Neural progenitor cell (in vitro differentiated cells): ENCODE data around the gene RNF220. TPM values are rescaled to one million over a fixed set of nuclear protein-coding genes. Genes with fewer than 3 reads are reported as not detected.

ENCODE experiments used
- DNase-seq: peaks from one replicate; pipeline ENCODE4 v3.0.0-alpha.2; 2016; ENCODE audit warnings: low spot score
- H2AFZ ChIP-seq: fragments of 200-600 bp; sonication (generic); replicated peaks from 2 replicates; pipeline ENCODE4 v1.6.1; 2016; ENCODE audit warnings: antibody characterized with exemption
- H3F3A ChIP-seq: fragments of 200-600 bp; sonication (generic); 2 replicates; pipeline ENCODE4 v1.6.1; 2016; ENCODE audit warnings: antibody characterized with exemption, low read depth
- H3K27ac ChIP-seq: fragments of 200-600 bp; sonication (generic); 2 replicates; pipeline ENCODE4 v1.5.1; 2016; ENCODE audit warnings: mild to moderate bottlenecking
- H3K27me3 ChIP-seq: fragments of 200-600 bp; sonication (generic); 2 replicates; pipeline ENCODE4 v1.6.1; 2016; ENCODE audit warnings: mild to moderate bottlenecking, moderate library complexity
- H3K36me3 ChIP-seq: fragments of 200-600 bp; sonication (generic); 2 replicates; pipeline ENCODE4 v1.5.1; 2016
- H3K4me1 ChIP-seq: fragments of 200-600 bp; sonication (generic); 2 replicates; pipeline ENCODE4 v1.6.1; 2016; ENCODE audit warnings: mixed run types
- H3K4me2 ChIP-seq: fragments of 200-600 bp; sonication (generic); 2 replicates; pipeline ENCODE4 v1.6.1; 2016
- H3K4me3 ChIP-seq: fragments of 200-600 bp; sonication (generic); 2 replicates; pipeline ENCODE4 v1.5.1; 2016
- H3K79me2 ChIP-seq: fragments of 200-600 bp; sonication (generic); 2 replicates; pipeline ENCODE4 v1.6.1; 2016; ENCODE audit warnings: low read depth
- H3K9ac ChIP-seq: fragments of 200-600 bp; sonication (generic); 2 replicates; pipeline ENCODE4 v1.6.1; 2016
- H3K9me3 ChIP-seq: fragments of 200-600 bp; sonication (generic); 2 replicates; pipeline ENCODE4 v1.5.1; 2016; ENCODE audit warnings: low read depth
- H4K20me1 ChIP-seq: fragments of 200-600 bp; sonication (generic); 2 replicates; pipeline ENCODE4 v1.6.1; 2016; ENCODE audit warnings: low read depth
- H3K27ac Mint-ChIP-seq: 3 replicates; pipeline ENCODE4 v1.8.0; 2021; ENCODE audit warnings: mixed read lengths
- H3K27me3 Mint-ChIP-seq: 2 replicates; pipeline ENCODE4 v1.8.0; 2022; ENCODE audit warnings: low read depth, mild to moderate bottlenecking, inconsistent platforms, moderate library complexity, mixed read lengths; ENCODE audit not compliant: insufficient read depth
- H3K36me3 Mint-ChIP-seq: 3 replicates; pipeline ENCODE4 v1.8.0; 2021; ENCODE audit warnings: mixed read lengths
- H3K4me1 Mint-ChIP-seq: 3 replicates; pipeline ENCODE4 v1.8.0; 2021; ENCODE audit warnings: mixed read lengths
- H3K4me3 Mint-ChIP-seq: 3 replicates; pipeline ENCODE4 v1.8.0; 2021; ENCODE audit warnings: mild to moderate bottlenecking, moderate library complexity, mixed read lengths
- H3K9me3 Mint-ChIP-seq: 3 replicates; pipeline ENCODE4 v1.8.0; 2020; ENCODE audit warnings: mixed read lengths
- CTCF ChIP-seq: fragments of 200-600 bp; sonication (generic); IDR thresholded peaks from 2 replicates; pipeline ENCODE4 v1.5.1; 2017; ENCODE audit warnings: antibody characterized with exemption, mild to moderate bottlenecking
- EZH2 ChIP-seq: fragments of 200-600 bp; sonication (generic); IDR thresholded peaks from 2 replicates; pipeline ENCODE4 v1.6.1; 2017; ENCODE audit warnings: antibody characterized with exemption, mild to moderate bottlenecking, moderate library complexity
- EZH2phosphoT487 ChIP-seq: fragments of 200-600 bp; sonication (generic); IDR thresholded peaks from 2 replicates; pipeline ENCODE4 v1.6.1; 2017; ENCODE audit warnings: antibody characterized with exemption
- total RNA-seq: library from RNA; depleted of rRNA; stranded (reverse); fragments of >200 nt; gene quantifications from 2 replicates; pipeline ENCODE4 v1.2.3, GENCODE V29; 2015; ENCODE audit warnings: low replicate concordance

Gene RNF220
- total RNA-seq, 1 donor from 2014 or later, result 93.8 TPM

DNA sequence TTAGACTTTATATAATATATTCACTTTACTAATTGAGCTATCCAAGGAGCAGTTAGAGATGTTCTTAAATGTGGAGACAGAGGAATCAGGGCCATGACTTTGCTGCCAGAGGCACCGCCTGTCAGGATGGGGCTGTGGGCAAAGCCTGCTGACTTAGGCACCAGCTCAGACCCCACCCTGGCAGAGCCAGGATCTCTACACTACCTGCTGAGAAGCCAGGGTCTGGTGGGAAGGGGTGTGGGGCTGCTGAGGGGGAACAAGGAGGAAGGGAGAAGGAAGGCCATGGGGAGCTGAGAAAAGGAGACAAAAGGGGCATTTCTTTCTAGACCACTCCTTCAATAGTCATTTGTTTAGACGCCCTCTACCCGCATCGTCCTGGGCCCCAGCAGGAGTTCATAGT, 164.4 kb downstream of the RNF220 start:
- no peaks in the 10 kb centered on the region for H3K79me2 ChIP-seq
- no peak overlapping the region for H3K4me3 ChIP-seq
- no peaks in the 10 kb centered on the region for H3F3A ChIP-seq
- no peaks in the 10 kb centered on the region for H3K36me3 ChIP-seq
- no peak overlapping the region for H3K4me3 Mint-ChIP-seq
- peaks cover 25% of the 10 kb centered on the region for H3K27me3 Mint-ChIP-seq
- H3K27ac ChIP-seq, result no peak overlapping the region
- peaks cover 100% of the 10 kb centered on the region for H3K27me3 ChIP-seq
- peaks cover 9% of the 10 kb centered on the region for H3K4me1 ChIP-seq
- H3K9ac ChIP-seq, result no peak overlapping the region
- TF ChIP-seq CTCF (no peak), EZH2phosphoT487 (no peak), EZH2 (no peak)
- H3K4me2 ChIP-seq, result no peak overlapping the region
- H2AFZ ChIP-seq, result no peak overlapping the region
- H3K9me3 ChIP-seq, result no peaks in the 10 kb centered on the region
- peaks cover 15% of the 10 kb centered on the region for H4K20me1 ChIP-seq
- DNase-seq, result no peak
- H3K36me3 Mint-ChIP-seq, result peaks cover 3% of the 10 kb centered on the region
- H3K4me1 Mint-ChIP-seq, result peaks cover 3% of the 10 kb centered on the region
- H3K27ac Mint-ChIP-seq, result no peak overlapping the region
- H3K9me3 Mint-ChIP-seq, result peaks cover 4% of the 10 kb centered on the region

GRCh38 chr1:44571712-44572571, 166.9 kb downstream of the RNF220 start:
- Mint-ChIP-seq H3K4me1 (peaks cover 11% of the 10 kb centered on the region), H3K4me3 (no peak overlapping the region), H3K36me3 (peaks cover 2% of the 10 kb centered on the region), H3K9me3 (peaks cover 6% of the 10 kb centered on the region), H3K27ac (no peak overlapping the region), H3K27me3 (peaks cover 17% of the 10 kb centered on the region)
- no peak overlapping the region for H3K4me3 ChIP-seq
- TF ChIP-seq EZH2 (no peak), CTCF (peak; percentile 53), EZH2phosphoT487 (no peak)
- H2AFZ ChIP-seq, result no peak overlapping the region
- peaks cover 9% of the 10 kb centered on the region for H3K4me1 ChIP-seq
- H3K27me3 ChIP-seq, result peaks cover 100% of the 10 kb centered on the region
- H3K36me3 ChIP-seq, result no peaks in the 10 kb centered on the region
- H3K4me2 ChIP-seq, result no peak overlapping the region
- no peaks in the 10 kb centered on the region for H3K79me2 ChIP-seq
- no peaks in the 10 kb centered on the region for H3F3A ChIP-seq
- H3K9me3 ChIP-seq, result no peaks in the 10 kb centered on the region
- H3K9ac ChIP-seq, result no peak overlapping the region
- no peak for DNase-seq
- H4K20me1 ChIP-seq, result peaks cover 4% of the 10 kb centered on the region
- no peak overlapping the region for H3K27ac ChIP-seq

- H3K4me3 Mint-ChIP-seq, result no peak overlapping the region
- no peak overlapping the region for H3K27ac Mint-ChIP-seq
- H2AFZ ChIP-seq, result no peak overlapping the region
- H3K4me2 ChIP-seq, result no peak overlapping the region
- H3K27me3 Mint-ChIP-seq, result peaks cover 17% of the 10 kb centered on the region
- H3K4me3 ChIP-seq, result no peak overlapping the region
- H3K4me1 ChIP-seq, result peaks cover 15% of the 10 kb centered on the region
- H3K27ac ChIP-seq, result no peak overlapping the region
- no peak for DNase-seq
- no peaks in the 10 kb centered on the region for H3K9me3 ChIP-seq
- TF ChIP-seq CTCF, result no peak
- no peak for TF ChIP-seq EZH2
- TF ChIP-seq EZH2phosphoT487, result no peak
- no peaks in the 10 kb centered on the region for H3K36me3 Mint-ChIP-seq
- H3K36me3 ChIP-seq, result no peaks in the 10 kb centered on the region
- H3K9me3 Mint-ChIP-seq, result peaks cover 4% of the 10 kb centered on the region
- peaks cover 15% of the 10 kb centered on the region for H3K4me1 Mint-ChIP-seq
- no peaks in the 10 kb centered on the region for H3F3A ChIP-seq
- H3K9ac ChIP-seq, result no peak overlapping the region
- H3K27me3 ChIP-seq, result peaks cover 100% of the 10 kb centered on the region
- peaks cover 6% of the 10 kb centered on the region for H4K20me1 ChIP-seq
- no peaks in the 10 kb centered on the region for H3K79me2 ChIP-seq
These were observed 167.5 kb downstream of the RNF220 start for GRCh38 chr1:44572572-44572879.
